Posterior cingulate gyrus (tissue), 11 donors: ENCODE measurements around the gene FLG2.

ENCODE experiments used
- DNase-seq, 10 donors: peaks; one replicate each; pipeline versions ENCODE4 v3.0.0 to v3.0.0-alpha.2; 2020 to 2021; ENCODE audit warnings: mixed read lengths in 3 of 10
- intact Hi-C: fragments of 100-400 bp; cut with DNase I; formaldehyde crosslinking; loops from one replicate; pipeline ENCODE4 v1.15.1; 2023

FLG2 gene

GRCh38 chr1:152359906-152360305 lies at the start of gene FLG2:
FLG2 (minus strand) TSS chr1:152360006; CDS start chr1:152358884, 1,122 bp downstream.
- DNase-seq, result no peak
- intact Hi-C loops, result no loop called here

GRCh38 chr1:152408664-152409063 lies 48.9 kb upstream of the FLG2 start:
- no peak for DNase-seq
- intact Hi-C loops, result no loop called here

- no peak for DNase-seq
- intact Hi-C loops, result no loop called here
Measured at GRCh38 chr1:152398812-152399698, 39.2 kb upstream of the FLG2 start.

GRCh38 chr1:152397474-152397873 lies 37.7 kb upstream of the FLG2 start:
- no peak for DNase-seq
- intact Hi-C loops, result no loop called here

DNA sequence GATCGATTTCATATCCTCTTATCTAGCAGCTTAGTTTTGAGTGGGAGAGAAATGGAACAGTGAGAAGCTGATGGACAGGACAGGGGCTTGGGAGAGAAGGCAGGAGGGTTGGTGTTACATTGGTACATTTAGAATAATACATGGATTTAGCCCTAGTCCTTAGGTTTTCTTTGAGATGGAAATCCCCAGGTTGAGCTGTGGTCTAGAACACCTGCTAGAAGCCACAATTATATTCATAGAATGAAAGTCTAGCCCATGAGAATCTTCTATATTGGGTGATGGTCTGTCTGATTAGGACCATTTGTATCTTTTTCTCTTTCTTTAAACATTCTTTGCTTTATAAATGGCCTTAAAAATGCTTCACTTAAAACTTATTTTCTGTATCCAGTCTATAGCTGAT lies 34.3 kb upstream of the FLG2 start:
- intact Hi-C loops, result no loop called here
- DNase-seq, result no peak

DNA sequence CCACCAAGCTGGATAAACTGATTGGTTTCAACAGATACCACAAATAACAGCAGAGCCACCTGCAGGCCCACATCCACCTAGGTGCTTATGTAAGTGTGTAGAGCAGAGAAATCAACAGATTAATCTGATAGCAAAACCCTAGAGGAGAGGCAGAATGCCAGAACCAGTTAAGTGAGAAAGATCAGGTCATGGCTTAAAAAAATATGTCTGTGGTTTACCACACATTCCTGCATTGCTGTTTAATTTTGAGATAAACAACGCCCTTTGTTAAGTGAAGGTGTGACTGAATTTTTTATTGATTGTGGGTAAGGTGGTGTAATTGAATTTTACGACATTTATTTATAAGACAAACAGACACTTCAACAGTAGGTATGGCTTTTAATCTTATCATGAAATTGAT lies 33.1 kb upstream of the FLG2 start:
- DNase-seq, result no peak
- intact Hi-C loops, result no loop called here

DNA sequence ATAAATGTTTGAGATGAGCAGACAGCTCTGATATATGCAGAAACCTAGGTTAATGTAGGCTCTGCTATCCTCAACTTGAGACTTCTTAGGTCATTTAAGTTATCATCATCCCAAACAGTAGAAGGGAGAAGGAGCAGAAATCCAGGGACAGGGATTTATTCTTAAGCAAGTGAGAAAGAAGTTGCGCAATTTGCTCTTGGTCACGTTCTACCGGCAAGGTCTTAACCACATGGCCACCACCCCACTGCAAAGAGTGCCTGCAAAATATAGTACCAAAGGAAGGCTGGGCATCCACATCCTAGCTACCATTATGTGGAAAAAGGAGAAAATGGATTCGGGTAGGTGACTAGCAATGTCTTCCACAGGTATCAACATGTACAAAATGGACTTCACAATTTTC lies 29.1 kb upstream of the FLG2 start:
- intact Hi-C loops, result no loop called here
- no peak for DNase-seq

- intact Hi-C loops, result no loop called here
- no peak for DNase-seq
Measured at GRCh38 chr1:152386940-152387339, 27.1 kb upstream of the FLG2 start.

- intact Hi-C loops, result no loop called here
- peak in 1 of 10 donors; percentile 72 for DNase-seq
Measured at GRCh38 chr1:152380932-152381331, 21.1 kb upstream of the FLG2 start.

DNA sequence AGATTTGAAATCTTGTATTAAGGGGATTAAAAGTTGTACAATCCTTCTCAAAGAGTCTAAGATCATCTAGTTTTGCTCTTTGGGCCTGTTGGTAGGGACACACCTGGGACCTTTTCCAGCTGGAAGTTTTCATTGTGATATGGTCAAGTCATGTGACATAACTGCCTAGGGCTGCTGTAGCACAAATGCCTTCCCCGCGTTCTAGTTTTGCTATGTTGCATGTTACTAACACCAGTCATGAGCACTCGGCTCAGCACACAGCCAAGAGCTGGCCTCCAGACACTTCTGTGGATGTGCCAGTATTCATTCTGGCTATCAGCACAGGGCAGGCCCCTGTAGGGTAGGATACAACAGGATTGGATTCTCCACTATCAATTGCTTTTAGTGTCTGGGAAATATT lies 14.6 kb upstream of the FLG2 start:
- no peak for DNase-seq
- intact Hi-C loops, result no loop called here

DNA sequence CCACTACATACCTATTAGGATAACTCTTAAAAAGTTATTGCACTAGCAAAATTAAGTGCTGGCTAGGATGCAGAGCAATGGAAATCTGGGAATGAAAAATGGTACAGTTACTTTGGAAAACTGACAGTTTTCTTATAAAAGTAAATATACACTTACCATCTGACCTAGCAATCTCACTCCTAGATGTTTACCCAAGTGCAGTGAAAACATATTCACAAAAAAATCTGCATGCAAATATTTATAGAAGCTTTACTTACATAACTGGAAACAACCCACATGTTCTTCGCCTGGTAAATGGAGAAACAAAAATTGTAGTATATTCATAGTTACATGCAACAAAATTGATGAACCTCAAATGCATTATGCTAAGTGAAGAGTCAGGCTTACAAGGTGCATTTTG lies 12.9 kb upstream of the FLG2 start:
- no peak for DNase-seq
- intact Hi-C loops, result no loop called here

- no peak for DNase-seq
- intact Hi-C loops, result no loop called here
Measured at GRCh38 chr1:152367436-152367835, 7.6 kb upstream of the FLG2 start.

DNA sequence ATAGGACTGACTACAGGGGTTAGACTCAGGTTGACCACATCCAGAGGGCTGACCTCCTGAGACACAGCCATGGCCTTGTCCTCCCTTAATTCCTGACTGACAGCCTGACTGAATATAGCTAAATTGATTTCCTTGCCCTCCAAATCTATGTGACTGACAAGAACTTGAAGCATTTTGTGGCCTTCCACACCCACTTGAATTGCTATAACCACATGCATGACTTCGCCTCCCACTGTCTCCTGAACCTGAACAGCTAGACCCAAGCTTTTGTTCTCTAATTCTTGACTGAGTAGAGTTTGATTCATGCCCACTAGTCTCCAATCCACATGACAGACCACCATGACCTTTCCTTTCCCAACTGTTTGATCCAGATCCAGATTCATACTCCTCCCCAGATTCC lies 3.1 kb downstream of the FLG2 start:
- intact Hi-C loops, result no loop called here
- no peak for DNase-seq

- intact Hi-C loops, result no loop called here
- DNase-seq, result no peak
Measured at GRCh38 chr1:152349611-152350010, 10.2 kb downstream of the FLG2 start.

- intact Hi-C loops, result no loop called here
- DNase-seq, result no peak
Measured at GRCh38 chr1:152348447-152348846, 11.4 kb downstream of the FLG2 start.

- intact Hi-C loops, result no loop called here
- peak in 1 of 10 donors; percentile 28 for DNase-seq
Measured at GRCh38 chr1:152347116-152347728, 12.6 kb downstream of the FLG2 start.

DNA sequence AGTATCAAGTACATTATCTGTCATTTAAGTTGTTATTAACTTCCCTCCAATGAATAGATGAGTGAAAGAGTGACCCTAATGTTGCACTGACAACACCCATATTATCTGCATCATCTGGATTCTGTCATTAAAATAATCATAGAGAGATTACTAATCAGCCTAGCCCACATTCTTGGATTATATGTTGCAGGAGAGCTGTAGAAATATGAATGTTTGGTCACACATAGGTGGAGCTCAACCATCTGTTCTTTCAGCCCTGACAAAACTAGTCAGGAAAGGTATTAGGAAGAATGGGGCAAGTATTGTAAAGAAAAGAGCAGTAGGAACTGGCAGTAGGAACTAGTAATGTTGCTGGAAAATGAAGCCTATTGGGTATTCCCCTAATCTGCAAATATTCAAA lies 15.4 kb downstream of the FLG2 start:
- no peak for DNase-seq
- intact Hi-C loops, result no loop called here

- DNase-seq, result no peak
- intact Hi-C loops, result no loop called here
Measured at GRCh38 chr1:152343006-152343405, 16.8 kb downstream of the FLG2 start.

DNA sequence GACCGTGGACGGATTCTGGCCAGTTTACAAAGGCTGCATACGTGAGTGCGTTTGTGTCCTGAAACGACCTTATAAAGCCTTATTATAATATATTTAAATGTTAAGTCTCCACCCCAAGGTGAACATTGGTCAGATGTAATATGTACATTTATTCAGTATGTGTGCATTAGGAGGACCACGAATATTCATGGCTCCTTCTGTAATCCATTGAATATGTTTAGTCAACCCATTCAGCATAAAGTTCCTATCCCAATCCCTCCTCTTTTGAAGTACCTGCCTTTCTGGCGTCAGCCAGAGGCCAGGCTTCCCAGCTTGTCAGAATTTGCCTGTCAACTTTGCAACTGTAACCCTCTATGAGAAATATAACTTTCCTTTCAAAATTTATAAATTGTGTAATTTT lies 24.4 kb downstream of the FLG2 start:
- intact Hi-C loops, result no loop called here
- no peak for DNase-seq

DNA sequence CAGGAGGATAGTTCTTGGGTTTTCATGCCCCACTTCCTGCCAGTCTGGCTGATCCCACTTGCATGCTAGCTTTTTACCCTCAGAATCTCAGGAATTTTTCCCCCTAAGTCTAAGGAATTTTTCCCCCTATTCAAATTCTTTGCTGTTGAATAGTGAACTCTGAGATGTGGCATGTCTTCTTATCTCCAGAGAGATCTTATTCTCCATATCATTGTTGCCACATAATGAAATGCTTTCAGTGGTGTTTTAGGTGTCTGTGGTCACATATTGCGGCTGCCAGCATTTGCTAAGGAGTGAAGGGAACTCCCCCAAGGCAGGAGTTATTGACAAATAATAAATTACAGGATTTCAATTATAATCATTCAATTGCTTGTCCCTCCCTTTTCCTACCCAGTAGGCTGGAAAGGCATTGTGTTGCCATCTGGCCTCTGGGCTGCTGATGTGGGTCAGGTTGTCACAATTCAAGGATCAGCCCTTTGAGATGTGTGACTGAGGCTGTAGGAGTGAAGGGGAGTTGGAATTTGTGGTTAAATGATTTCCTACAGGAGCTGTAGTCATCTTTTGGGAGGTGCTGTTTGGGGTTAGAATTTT lies 30.9 kb downstream of the FLG2 start:
- no peak for DNase-seq
- intact Hi-C loops, result no loop called here

GRCh38 chr1:152325111-152325510 lies 34.7 kb downstream of the FLG2 start, which contains the start of gene FLG:
FLG (minus strand) TSS chr1:152325239; CDS start chr1:152315456, 9,783 bp downstream.
- intact Hi-C loops, result no loop called here
- no peak for DNase-seq

DNA sequence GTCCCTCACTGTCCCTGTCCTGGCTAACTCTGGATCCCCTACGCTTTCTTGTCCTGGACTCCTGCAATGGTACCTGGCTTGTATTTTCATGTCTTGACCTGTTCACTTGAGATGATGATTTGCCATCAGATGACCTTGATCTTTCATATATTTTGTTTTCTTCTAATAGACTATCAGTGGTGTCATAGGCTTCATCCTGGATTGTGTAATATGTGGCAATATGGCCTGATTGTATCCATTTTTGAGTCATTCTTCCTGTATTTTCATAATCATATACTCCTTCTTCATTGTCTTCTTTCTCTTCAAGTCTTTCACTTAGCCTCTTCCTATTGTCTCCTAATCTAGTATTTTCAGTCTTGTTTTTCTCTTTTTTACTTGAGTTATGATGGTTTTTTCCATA lies 45.8 kb downstream of the FLG2 start:
- intact Hi-C loops, result no loop called here
- DNase-seq, result no peak
